Parathyroid adenoma (tissue), 2 donors: ENCODE measurements around the gene MFAP2.

ENCODE experiments used
- H2AFZ ChIP-seq: fragments of 300-600 bp; sonication (generic); one replicate; pipeline ENCODE4 v1.7.0; 2017; ENCODE audit warnings: antibody characterized with exemption, mild to moderate bottlenecking
- H3K27ac ChIP-seq: fragments of 300-600 bp; sonication (generic); one replicate; pipeline ENCODE4 v1.7.0; 2017
- H3K27me3 ChIP-seq: fragments of 300-600 bp; sonication (generic); one replicate; pipeline ENCODE4 v1.7.0; 2017; ENCODE audit warnings: low read length; ENCODE audit not compliant: control insufficient read depth, insufficient read depth
- H3K36me3 ChIP-seq: fragments of 300-600 bp; sonication (generic); one replicate; pipeline ENCODE4 v1.7.0; 2017; ENCODE audit warnings: low read length; ENCODE audit not compliant: control insufficient read depth, insufficient read depth
- H3K4me1 ChIP-seq: fragments of 300-600 bp; sonication (generic); one replicate; pipeline ENCODE4 v1.7.0; 2017; ENCODE audit warnings: control low read depth
- H3K4me2 ChIP-seq: fragments of 300-600 bp; sonication (generic); one replicate; pipeline ENCODE4 v1.7.0; 2017; ENCODE audit warnings: low read length
- H3K4me3 ChIP-seq: fragments of 300-600 bp; sonication (generic); one replicate; pipeline ENCODE4 v1.7.0; 2017; ENCODE audit warnings: low read depth, low read length
- H3K79me2 ChIP-seq: fragments of 300-600 bp; sonication (generic); one replicate; pipeline ENCODE4 v1.7.0; 2017; ENCODE audit warnings: control low read depth
- H3K9ac ChIP-seq: fragments of 300-600 bp; sonication (generic); one replicate; pipeline ENCODE4 v1.7.0; 2017; ENCODE audit warnings: mild to moderate bottlenecking
- H3K9me3 ChIP-seq: fragments of 300-600 bp; sonication (generic); one replicate; pipeline ENCODE4 v1.7.0; 2017; ENCODE audit warnings: low read length; ENCODE audit not compliant: control insufficient read depth
- CTCF ChIP-seq: fragments of 300-600 bp; sonication (generic); IDR thresholded peaks from one replicate; pipeline ENCODE4 v1.7.0; 2017; ENCODE audit warnings: antibody characterized with exemption, mild to moderate bottlenecking
- donor health status: primary hyperparathyroidism.

The MFAP2 gene

DNA sequence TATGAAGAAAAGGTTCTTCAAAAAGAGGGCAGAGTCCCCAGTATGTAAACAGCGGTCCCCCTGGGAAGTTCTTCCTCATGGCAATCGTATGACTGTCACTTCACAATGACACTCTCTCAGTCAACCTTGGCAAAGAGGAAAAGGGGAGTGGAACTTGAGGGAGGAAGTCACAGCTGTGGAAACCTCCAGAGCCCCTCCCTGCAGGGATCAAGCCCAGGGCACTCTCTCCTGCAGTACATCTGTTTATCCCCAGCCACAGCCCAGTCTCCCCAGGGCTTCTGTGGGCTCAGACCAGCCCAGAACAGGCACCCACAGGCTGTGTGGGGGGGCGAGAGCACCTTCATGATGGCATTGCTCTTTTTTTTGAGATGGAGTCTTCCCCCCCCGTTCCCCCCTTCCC is 29.3 kb upstream of the MFAP2 start:
- no peak overlapping the region for H3K4me3 ChIP-seq
- no peaks in the 10 kb centered on the region for H3K36me3 ChIP-seq
- no peak for TF ChIP-seq CTCF
- no peaks in the 10 kb centered on the region for H3K9me3 ChIP-seq
- H3K79me2 ChIP-seq, result peaks cover 3% of the 10 kb centered on the region
- peaks cover 2% of the 10 kb centered on the region for H3K4me1 ChIP-seq
- H3K27ac ChIP-seq, result no peak overlapping the region
- no peaks in the 10 kb centered on the region for H3K27me3 ChIP-seq
- no peak overlapping the region for H3K9ac ChIP-seq
- H2AFZ ChIP-seq, result no peak overlapping the region
- H3K4me2 ChIP-seq, result no peak overlapping the region

- H3K27me3 ChIP-seq, result no peaks in the 10 kb centered on the region
- no peak overlapping the region for H3K4me3 ChIP-seq
- no peaks in the 10 kb centered on the region for H3K9me3 ChIP-seq
- no peak overlapping the region for H3K9ac ChIP-seq
- TF ChIP-seq CTCF, result no peak
- no peak overlapping the region for H3K4me2 ChIP-seq
- H3K36me3 ChIP-seq, result no peaks in the 10 kb centered on the region
- H3K4me1 ChIP-seq, result peaks cover 8% of the 10 kb centered on the region
- no peak overlapping the region for H2AFZ ChIP-seq
- peaks cover 3% of the 10 kb centered on the region for H3K79me2 ChIP-seq
- no peak overlapping the region for H3K27ac ChIP-seq
These were observed 27.9 kb upstream of the MFAP2 start for GRCh38 chr1:17008208-17008855.

DNA sequence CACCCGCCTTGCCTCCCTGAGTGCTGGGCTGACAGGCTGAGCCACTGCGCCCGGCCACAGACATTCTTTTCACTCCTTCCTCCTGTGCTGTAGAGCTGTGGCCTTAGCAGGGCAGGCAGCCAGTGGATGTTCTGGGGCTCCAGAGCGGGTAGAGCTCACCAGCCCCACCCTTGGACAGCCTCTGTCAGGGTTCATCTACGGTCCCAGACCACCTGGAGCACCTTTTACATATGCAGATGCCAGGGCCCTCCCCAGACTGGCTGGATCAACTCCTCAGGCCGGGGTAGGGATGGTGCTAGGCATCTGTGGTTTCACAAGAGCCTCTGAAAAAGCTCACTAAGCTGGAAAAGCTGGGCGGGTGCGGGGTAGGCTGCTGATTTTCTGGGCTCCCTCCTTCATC is 26.7 kb upstream of the MFAP2 start:
- Histone ChIP-seq H2AFZ (no peak overlapping the region), H3K4me3 (no peak overlapping the region), H3K9me3 (no peaks in the 10 kb centered on the region), H3K79me2 (peaks cover 3% of the 10 kb centered on the region), H3K4me1 (peaks cover 8% of the 10 kb centered on the region), H3K27me3 (no peaks in the 10 kb centered on the region), H3K9ac (no peak overlapping the region), H3K36me3 (no peaks in the 10 kb centered on the region), H3K27ac (no peak overlapping the region), H3K4me2 (no peak overlapping the region)
- no peak for TF ChIP-seq CTCF

DNA sequence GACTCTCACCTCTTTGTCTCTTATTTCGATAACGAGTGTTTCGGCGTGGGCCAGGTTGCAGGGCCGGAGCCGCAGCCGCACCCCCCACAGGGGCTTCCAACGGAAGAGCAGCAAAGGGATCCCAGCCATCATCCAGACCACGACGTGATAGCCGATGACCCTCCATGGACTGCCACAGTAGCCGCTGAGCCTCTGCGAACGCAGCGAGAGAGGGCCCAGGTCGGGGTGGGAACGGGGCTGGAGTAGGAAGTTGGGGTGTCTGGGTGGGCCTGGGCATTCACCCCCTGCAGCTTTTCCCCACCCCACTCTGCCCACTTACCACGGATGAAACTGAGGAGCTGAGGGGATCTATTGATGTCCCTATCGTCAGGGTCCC is 24.9 kb upstream of the MFAP2 start:
- no peak overlapping the region for H3K4me3 ChIP-seq
- peaks cover 2% of the 10 kb centered on the region for H3K79me2 ChIP-seq
- no peak overlapping the region for H2AFZ ChIP-seq
- H3K4me2 ChIP-seq, result no peak overlapping the region
- no peaks in the 10 kb centered on the region for H3K27me3 ChIP-seq
- TF ChIP-seq CTCF, result no peak
- H3K36me3 ChIP-seq, result no peaks in the 10 kb centered on the region
- peaks cover 6% of the 10 kb centered on the region for H3K4me1 ChIP-seq
- no peak overlapping the region for H3K27ac ChIP-seq
- no peak overlapping the region for H3K9ac ChIP-seq
- H3K9me3 ChIP-seq, result no peaks in the 10 kb centered on the region
